Sigmoid colon (tissue), 3 donors: ENCODE results near the gene GRM7.

Experiments
- CTCF ChIP-seq, 4 experiments: fragments of 450-650 bp in 3 of 4; fragments of 200-600 bp in 1 of 4; IDR thresholded peaks; one replicate each; pipeline ENCODE4 v1.5.1; 2016 to 2019; ENCODE audit warnings: antibody characterized with exemption in 4 of 4, mild to moderate bottlenecking in 3 of 4, moderate library complexity in 2 of 4
- POLR2A ChIP-seq, 2 donors: fragments of 450-650 bp; IDR thresholded peaks; one replicate each; pipeline ENCODE4 v1.6.1; 2016; ENCODE audit warnings: antibody characterized with exemption in 2 of 2, mild to moderate bottlenecking in 2 of 2, moderate library complexity in 2 of 2

GRCh38 chr3:7015683-7016440 lies 154.9 kb downstream of the GRM7 start:
- no peak for TF ChIP-seq POLR2A (IDR thresholded peaks at IDR 0.05)
- TF ChIP-seq CTCF (IDR thresholded peaks at IDR 0.05), result no peak
